ENCODE data around the gene TEFM. TPM values are rescaled to one million over a fixed set of nuclear protein-coding genes. Genes with fewer than 3 reads are reported as not detected.
"Not testable (repeated sequence)": the region's sequence is repeated elsewhere in the genome, so short reads cannot be mapped to it uniquely, and the experiment has no call there.

The TEFM gene
- polyA plus RNA-seq, 4 donors = 11.2 to 24.5 (median 12.8) TPM

DNA sequence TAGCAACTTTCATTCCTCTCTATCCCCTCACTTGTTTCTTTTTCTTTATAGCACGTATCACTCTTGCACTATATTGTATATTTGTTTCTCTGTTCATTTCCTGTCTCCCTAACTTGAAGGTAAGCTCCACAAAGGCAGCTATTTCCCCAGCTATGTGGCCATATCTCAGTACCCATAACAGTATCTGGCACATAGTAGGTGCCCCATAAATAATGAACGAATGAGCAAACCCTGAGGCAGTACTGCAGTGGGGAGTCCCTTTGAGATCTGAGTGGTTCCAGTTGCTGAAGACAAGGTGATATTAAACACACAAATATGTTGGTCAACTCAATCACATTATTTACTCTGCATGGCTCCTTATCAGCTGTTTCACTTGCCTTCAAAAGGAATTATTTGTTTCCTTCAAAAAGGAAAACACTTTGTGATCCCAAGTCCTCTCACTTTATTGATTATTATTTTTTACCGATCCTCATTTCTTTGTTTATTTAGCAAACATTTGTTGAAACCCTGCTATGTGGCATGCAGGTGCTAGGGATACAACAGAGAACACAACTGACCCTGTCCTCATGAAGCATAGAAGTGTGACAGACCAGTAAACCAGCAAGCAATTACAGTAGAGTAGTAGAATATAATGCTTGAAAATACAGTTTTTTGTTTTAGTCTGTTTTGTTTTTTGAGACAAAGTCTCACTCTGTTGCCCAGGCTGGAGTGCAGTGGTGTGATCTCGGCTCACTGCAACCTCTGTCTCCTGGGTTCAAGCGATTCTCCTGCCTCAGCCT, 10.0 kb upstream of the TEFM start:
- no peaks in the 10 kb centered on the region for H3K36me3 ChIP-seq (ENCODE audit: control insufficient read depth in 3 of 3, insufficient read depth in 2 of 3, low read depth in 1 of 3, low read length in 3 of 3)
- peaks cover 0 to 27% (median under 1%) of the 10 kb centered on the region in 3 donors for H3K27me3 ChIP-seq (ENCODE audit: control insufficient read depth in 3 of 3, insufficient read depth in 3 of 3, low read length in 3 of 3)
- FAIRE-seq = no peak
- H3K4me1 ChIP-seq (ENCODE audit: control insufficient read depth in 3 of 3, insufficient read depth in 2 of 3, low read depth in 1 of 3, low read length in 2 of 3) = no peaks in the 10 kb centered on the region
- no peaks in the 10 kb centered on the region for H3K9me3 ChIP-seq (ENCODE audit: control insufficient read depth in 2 of 2, insufficient read depth in 1 of 2, low read depth in 1 of 2, low read length in 1 of 2)
- H3K4me3 ChIP-seq (ENCODE audit: low read depth in 1 of 3, low read length in 3 of 3) = no peak overlapping the region
- 55 to 69% (median 59%) methylated on average over 5 of the region's 5 CpGs for WGBS, 3 donors
- no peak overlapping the region for H3K27ac ChIP-seq (ENCODE audit: low read depth in 1 of 3, low read length in 2 of 3)
- no peak for DNase-seq

DNA sequence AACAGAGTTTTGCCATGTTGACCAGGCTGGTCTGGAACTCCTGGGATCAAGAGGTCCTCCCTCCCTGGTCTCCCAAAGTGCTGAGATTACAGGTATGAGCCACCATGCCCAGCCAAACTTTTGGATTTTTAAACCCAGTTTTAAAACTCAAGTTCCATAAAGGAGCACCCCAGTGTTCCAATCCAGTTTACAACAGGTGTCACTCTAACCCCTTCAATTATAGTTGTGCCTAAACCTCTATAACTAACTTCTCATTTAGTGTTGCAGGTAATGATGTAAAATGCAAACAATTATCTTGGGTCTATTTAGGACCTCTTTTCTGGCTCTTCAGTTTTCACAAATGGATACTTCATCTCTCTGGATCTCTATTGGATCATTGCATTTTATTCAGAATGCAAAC, 7.9 kb upstream of the TEFM start:
- no peak overlapping the region for H3K27ac ChIP-seq (ENCODE audit: low read depth in 1 of 3, low read length in 2 of 3)
- H3K9me3 ChIP-seq (ENCODE audit: control insufficient read depth in 2 of 2, insufficient read depth in 1 of 2, low read depth in 1 of 2, low read length in 1 of 2) = no peaks in the 10 kb centered on the region
- FAIRE-seq (no peak), DNase-seq (no peak)
- H3K4me3 ChIP-seq (ENCODE audit: low read depth in 1 of 3, low read length in 3 of 3) = no peak overlapping the region
- peaks cover 0 to 12% (median 0%) of the 10 kb centered on the region in 3 donors for H3K27me3 ChIP-seq (ENCODE audit: control insufficient read depth in 3 of 3, insufficient read depth in 3 of 3, low read length in 3 of 3)
- no peaks in the 10 kb centered on the region for H3K4me1 ChIP-seq (ENCODE audit: control insufficient read depth in 3 of 3, insufficient read depth in 2 of 3, low read depth in 1 of 3, low read length in 2 of 3)
- H3K36me3 ChIP-seq (ENCODE audit: control insufficient read depth in 3 of 3, insufficient read depth in 2 of 3, low read depth in 1 of 3, low read length in 3 of 3) = no peaks in the 10 kb centered on the region

DNA sequence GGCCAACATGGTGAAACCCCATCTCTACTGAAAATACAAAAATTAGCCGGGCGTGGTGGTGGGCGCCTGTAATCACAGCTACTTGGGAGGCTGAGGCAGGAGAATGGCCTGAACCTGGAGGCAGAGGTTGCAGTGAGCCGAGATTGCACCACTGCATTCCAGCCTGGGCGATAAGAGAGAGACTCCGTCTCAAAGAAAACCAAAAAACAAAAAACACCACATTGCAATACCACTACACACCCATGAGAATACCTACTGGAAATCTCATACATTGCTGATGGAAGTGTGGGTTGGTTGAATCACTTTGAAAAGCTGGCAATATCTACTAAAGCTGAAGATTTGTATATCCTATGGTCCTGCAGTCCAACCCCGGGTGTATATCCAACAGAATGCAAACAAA, 4.1 kb upstream of the TEFM start:
- not testable (repeated sequence) for H3K9me3 ChIP-seq (ENCODE audit: control insufficient read depth in 2 of 2, insufficient read depth in 1 of 2, low read depth in 1 of 2, low read length in 1 of 2); H3K27me3 ChIP-seq (ENCODE audit: control insufficient read depth in 3 of 3, insufficient read depth in 3 of 3, low read length in 3 of 3); FAIRE-seq; H3K4me3 ChIP-seq (ENCODE audit: low read depth in 1 of 3, low read length in 3 of 3); H3K27ac ChIP-seq (ENCODE audit: low read depth in 1 of 3, low read length in 2 of 3); H3K36me3 ChIP-seq (ENCODE audit: control insufficient read depth in 3 of 3, insufficient read depth in 2 of 3, low read depth in 1 of 3, low read length in 3 of 3); H3K4me1 ChIP-seq (ENCODE audit: control insufficient read depth in 3 of 3, insufficient read depth in 2 of 3, low read depth in 1 of 3, low read length in 2 of 3); DNase-seq
- WGBS, 3 donors = 94 to 97% (median 95%) methylated on average over 7 of the region's 7 CpGs

DNA sequence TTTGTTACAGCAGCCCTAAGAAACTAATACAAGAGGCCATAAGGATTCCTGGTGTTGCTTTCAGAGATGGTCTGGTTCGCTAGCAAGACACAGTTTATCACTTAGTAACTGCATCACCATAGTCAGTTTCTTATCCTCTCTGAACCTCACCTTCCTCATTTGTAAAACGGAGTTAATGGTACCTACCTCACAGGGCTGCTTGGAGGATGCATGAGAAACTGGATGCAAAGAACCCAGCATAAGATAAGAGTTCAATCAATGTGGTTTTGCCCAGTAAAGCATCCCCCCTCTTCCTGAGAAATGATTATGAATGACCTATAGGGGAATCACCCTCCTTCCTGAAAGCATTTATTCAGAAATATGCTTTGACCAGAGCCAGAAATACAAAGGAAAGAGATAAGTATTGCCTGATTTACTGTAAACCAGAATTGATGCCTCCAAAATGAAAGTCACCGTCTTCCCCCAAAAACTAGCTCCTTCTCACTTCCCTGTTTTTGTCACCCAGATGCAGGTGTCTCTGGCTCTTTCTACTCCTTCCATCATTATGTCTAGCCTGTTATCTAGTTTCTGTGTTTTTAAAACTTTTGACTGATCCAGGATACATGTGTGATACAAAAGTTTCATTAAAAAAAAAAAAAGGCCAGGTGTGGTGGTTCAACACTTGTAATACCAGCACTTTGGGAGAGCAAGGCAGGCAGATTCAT, 2.8 kb upstream of the TEFM start:
- FAIRE-seq (no peak), DNase-seq (no peak)
- Histone ChIP-seq H3K4me1 (ENCODE audit: control insufficient read depth in 3 of 3, insufficient read depth in 2 of 3, low read depth in 1 of 3, low read length in 2 of 3) (peaks cover 0 to 6% (median 2%) of the 10 kb centered on the region in 3 donors), H3K4me3 (ENCODE audit: low read depth in 1 of 3, low read length in 3 of 3) (no peak overlapping the region), H3K27me3 (ENCODE audit: control insufficient read depth in 3 of 3, insufficient read depth in 3 of 3, low read length in 3 of 3) (no peaks in the 10 kb centered on the region), H3K36me3 (ENCODE audit: control insufficient read depth in 3 of 3, insufficient read depth in 2 of 3, low read depth in 1 of 3, low read length in 3 of 3) (no peaks in the 10 kb centered on the region), H3K9me3 (ENCODE audit: control insufficient read depth in 2 of 2, insufficient read depth in 1 of 2, low read depth in 1 of 2, low read length in 1 of 2) (no peaks in the 10 kb centered on the region), H3K27ac (ENCODE audit: low read depth in 1 of 3, low read length in 2 of 3) (no peak overlapping the region)
- 79 to 91% (median 86%) methylated on average over 3 of the region's 3 CpGs for WGBS, 3 donors

DNA sequence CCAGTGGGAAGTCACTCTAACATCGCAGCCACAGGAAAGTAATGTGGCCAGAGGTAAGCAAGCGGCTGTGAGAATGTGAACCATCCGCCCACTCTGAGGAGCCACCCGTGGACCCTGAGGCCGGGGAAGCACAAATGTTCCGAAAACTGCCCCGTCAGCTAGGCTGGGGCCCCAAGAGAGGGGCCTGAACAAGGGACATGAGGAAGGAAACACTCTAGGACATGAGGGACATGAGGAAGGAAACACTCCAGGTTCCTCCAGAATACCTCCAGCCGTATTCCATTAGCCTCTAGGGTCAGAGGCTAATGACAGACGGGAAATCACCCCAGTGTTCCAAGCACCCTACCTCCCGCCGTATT, 317 bp downstream of the TEFM start:
- Histone ChIP-seq H3K27me3 (ENCODE audit: control insufficient read depth in 3 of 3, insufficient read depth in 3 of 3, low read length in 3 of 3) (no peaks in the 10 kb centered on the region), H3K9me3 (ENCODE audit: control insufficient read depth in 2 of 2, insufficient read depth in 1 of 2, low read depth in 1 of 2, low read length in 1 of 2) (no peaks in the 10 kb centered on the region), H3K4me3 (ENCODE audit: low read depth in 1 of 3, low read length in 3 of 3) (peak overlapping the region; percentile 63 to 95 (median 77)), H3K27ac (ENCODE audit: low read depth in 1 of 3, low read length in 2 of 3) (peak overlapping the region; percentile 90 to 92 (median 91)), H3K4me1 (ENCODE audit: control insufficient read depth in 3 of 3, insufficient read depth in 2 of 3, low read depth in 1 of 3, low read length in 2 of 3) (peaks cover 0 to 6% (median 2%) of the 10 kb centered on the region in 3 donors), H3K36me3 (ENCODE audit: control insufficient read depth in 3 of 3, insufficient read depth in 2 of 3, low read depth in 1 of 3, low read length in 3 of 3) (peaks cover 2 to 3% (median 3%) of the 10 kb centered on the region in 3 donors)
- DNase-seq (peak in 1 of 2 donors; percentile 89), FAIRE-seq (no peak)
- 0 to 1% (median 0%) methylated on average over 11 of the region's 11 CpGs for WGBS, 3 donors

DNA sequence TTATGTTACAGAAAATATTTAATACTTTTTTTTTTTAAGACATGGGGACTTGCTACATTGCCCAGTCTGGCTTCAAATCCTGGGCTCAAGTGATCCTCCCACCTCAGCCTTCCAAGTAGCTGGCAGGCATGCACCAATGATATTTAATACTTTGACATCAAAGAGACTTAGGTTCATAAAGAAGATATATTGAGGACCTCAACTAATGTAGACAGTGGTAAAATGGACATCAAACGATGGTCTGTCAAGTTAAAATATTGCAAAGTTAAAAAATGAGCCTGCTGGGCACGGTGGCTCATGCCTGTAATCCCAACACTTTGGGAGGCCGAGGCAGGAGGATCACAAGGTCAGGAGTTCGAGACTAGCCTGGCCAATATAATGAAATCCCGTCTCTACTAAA, 8.7 kb downstream of the TEFM start:
- FAIRE-seq = no peak
- H3K27ac ChIP-seq (ENCODE audit: low read depth in 1 of 3, low read length in 2 of 3) = no peak overlapping the region
- no peak for DNase-seq
- H3K9me3 ChIP-seq (ENCODE audit: control insufficient read depth in 2 of 2, insufficient read depth in 1 of 2, low read depth in 1 of 2, low read length in 1 of 2) = no peaks in the 10 kb centered on the region
- peaks cover 0 to 25% (median 2%) of the 10 kb centered on the region in 3 donors for H3K36me3 ChIP-seq (ENCODE audit: control insufficient read depth in 3 of 3, insufficient read depth in 2 of 3, low read depth in 1 of 3, low read length in 3 of 3)
- H3K4me1 ChIP-seq (ENCODE audit: control insufficient read depth in 3 of 3, insufficient read depth in 2 of 3, low read depth in 1 of 3, low read length in 2 of 3) = no peaks in the 10 kb centered on the region
- H3K27me3 ChIP-seq (ENCODE audit: control insufficient read depth in 3 of 3, insufficient read depth in 3 of 3, low read length in 3 of 3) = no peaks in the 10 kb centered on the region
- H3K4me3 ChIP-seq (ENCODE audit: low read depth in 1 of 3, low read length in 3 of 3) = no peak overlapping the region
- WGBS, 3 donors = 91 to 99% (median 94%) methylated on average over 5 of the region's 5 CpGs

DNA sequence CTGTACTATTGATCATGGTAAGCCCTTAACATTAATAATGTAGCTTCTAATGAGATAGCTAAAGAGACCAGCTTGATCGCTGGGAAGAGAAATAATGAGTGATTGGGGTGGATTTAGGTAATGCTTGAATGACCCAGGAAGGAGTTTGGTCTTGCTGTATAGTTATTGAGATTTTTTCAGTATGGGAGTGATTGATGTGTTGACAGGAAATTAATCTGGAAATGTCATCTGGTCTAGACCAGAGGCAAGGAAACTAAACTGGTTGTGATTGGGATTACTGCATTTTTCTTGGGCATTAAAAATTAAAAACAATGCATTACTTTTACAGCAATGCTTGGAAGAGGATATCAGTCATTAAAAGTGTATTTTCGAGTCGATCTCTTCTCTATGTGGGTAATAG, 11.8 kb downstream of the TEFM start:
- FAIRE-seq (no peak), DNase-seq (no peak)
- Histone ChIP-seq H3K4me3 (ENCODE audit: low read depth in 1 of 3, low read length in 3 of 3) (no peak overlapping the region), H3K4me1 (ENCODE audit: control insufficient read depth in 3 of 3, insufficient read depth in 2 of 3, low read depth in 1 of 3, low read length in 2 of 3) (no peaks in the 10 kb centered on the region), H3K27me3 (ENCODE audit: control insufficient read depth in 3 of 3, insufficient read depth in 3 of 3, low read length in 3 of 3) (no peaks in the 10 kb centered on the region), H3K27ac (ENCODE audit: low read depth in 1 of 3, low read length in 2 of 3) (no peak overlapping the region), H3K36me3 (ENCODE audit: control insufficient read depth in 3 of 3, insufficient read depth in 2 of 3, low read depth in 1 of 3, low read length in 3 of 3) (peaks cover 0 to 30% (median 0%) of the 10 kb centered on the region in 3 donors), H3K9me3 (ENCODE audit: control insufficient read depth in 2 of 2, insufficient read depth in 1 of 2, low read depth in 1 of 2, low read length in 1 of 2) (no peaks in the 10 kb centered on the region)
- 96 to 97% (median 96%) methylated on average over 3 of the region's 3 CpGs for WGBS, 3 donors

DNA sequence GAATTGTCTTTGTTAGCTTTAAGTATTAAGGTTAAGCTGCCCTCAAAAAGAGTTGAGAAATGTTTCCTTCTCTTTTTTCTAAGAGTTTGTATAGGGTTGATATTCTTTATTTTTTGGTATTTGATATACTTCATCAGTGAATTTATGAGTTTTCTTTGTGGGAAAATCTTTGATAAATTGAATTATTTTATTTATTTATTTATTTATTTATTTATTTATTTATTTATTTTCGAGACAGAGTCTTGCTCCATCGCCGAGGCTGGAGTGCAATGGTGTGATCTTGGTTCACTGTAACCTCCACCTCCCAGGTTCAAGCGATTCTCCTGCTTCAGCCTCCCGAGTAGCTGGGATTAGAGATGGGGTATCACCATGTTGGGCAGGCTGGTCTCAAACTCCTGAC, 19.9 kb downstream of the TEFM start:
- no peak for FAIRE-seq
- 96 to 98% (median 97%) methylated on average over 5 of the region's 5 CpGs for WGBS, 3 donors
- H3K4me3 ChIP-seq (ENCODE audit: low read depth in 1 of 3, low read length in 3 of 3) = no peak overlapping the region
- no peaks in the 10 kb centered on the region for H3K27me3 ChIP-seq (ENCODE audit: control insufficient read depth in 3 of 3, insufficient read depth in 3 of 3, low read length in 3 of 3)
- H3K36me3 ChIP-seq (ENCODE audit: control insufficient read depth in 3 of 3, insufficient read depth in 2 of 3, low read depth in 1 of 3, low read length in 3 of 3) = peaks cover 0 to 18% (median 6%) of the 10 kb centered on the region in 3 donors
- no peaks in the 10 kb centered on the region for H3K9me3 ChIP-seq (ENCODE audit: control insufficient read depth in 2 of 2, insufficient read depth in 1 of 2, low read depth in 1 of 2, low read length in 1 of 2)
- no peak overlapping the region for H3K27ac ChIP-seq (ENCODE audit: low read depth in 1 of 3, low read length in 2 of 3)
- DNase-seq = no peak
- H3K4me1 ChIP-seq (ENCODE audit: control insufficient read depth in 3 of 3, insufficient read depth in 2 of 3, low read depth in 1 of 3, low read length in 2 of 3) = no peaks in the 10 kb centered on the region

Measured in small intestine (tissue), 7 donors.